HL-60 (cell line): ENCODE results near the gene ADAM22.

Experiments used
- CTCF ChIP-seq: IDR thresholded peaks from one replicate; pipeline ENCODE4 v1.5.1; 2011; ENCODE audit warnings: low read length, control low read depth, inconsistent platforms; ENCODE audit not compliant: insufficient read depth
- GABPA ChIP-seq: IDR thresholded peaks from 2 replicates; pipeline ENCODE4 v1.6.1; 2012; ENCODE audit warnings: low read depth
- POLR2AphosphoS5 ChIP-seq: IDR thresholded peaks from 2 replicates; pipeline ENCODE4 v1.6.1; 2012; ENCODE audit warnings: low read depth
- SPI1 ChIP-seq: IDR thresholded peaks from 2 replicates; pipeline ENCODE4 v1.6.1; 2012; ENCODE audit warnings: low read depth, mild to moderate bottlenecking, borderline replicate concordance
- TF ChIP-seq, protein P1 (sequence below): IDR thresholded peaks from 2 replicates; pipeline ENCODE4 v1.6.1; 2012; ENCODE audit warnings: low read depth; ENCODE audit not compliant: insufficient replicate concordance

DNA sequence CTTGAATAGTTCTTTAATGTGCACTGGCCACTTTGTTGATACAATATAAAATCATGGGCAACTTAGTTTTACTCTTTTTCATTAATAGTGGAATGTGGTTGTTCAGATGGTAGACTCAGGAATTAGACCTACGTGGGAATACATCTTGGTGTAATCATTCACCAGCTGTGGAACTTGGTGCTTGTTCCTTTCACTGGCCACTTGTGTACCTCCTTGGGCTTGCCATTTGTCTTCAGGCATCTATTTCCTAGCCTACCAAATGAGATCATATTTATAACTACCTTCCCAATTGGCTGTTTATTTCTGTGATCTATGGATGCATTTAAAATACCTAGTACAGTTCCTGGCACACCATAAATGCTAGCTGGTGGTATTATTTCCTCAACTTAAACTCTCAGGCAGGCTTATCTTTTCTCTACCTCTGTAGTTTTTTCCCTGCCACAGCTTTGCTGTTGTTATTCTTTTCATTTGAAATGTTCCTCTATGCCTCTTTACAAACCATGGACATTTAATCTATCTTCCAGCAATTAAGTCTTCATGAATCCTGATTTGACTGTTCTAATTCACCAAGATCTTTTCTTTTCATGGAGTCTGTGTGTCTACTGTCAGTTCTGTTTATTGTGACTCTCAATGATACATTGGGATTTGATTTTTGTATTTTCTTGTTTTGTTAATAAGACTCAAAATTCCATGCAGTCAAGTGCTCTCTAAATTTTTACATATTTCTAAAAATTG, 113.0 kb downstream of the ADAM22 start:
- TF ChIP-seq, protein P1, sequence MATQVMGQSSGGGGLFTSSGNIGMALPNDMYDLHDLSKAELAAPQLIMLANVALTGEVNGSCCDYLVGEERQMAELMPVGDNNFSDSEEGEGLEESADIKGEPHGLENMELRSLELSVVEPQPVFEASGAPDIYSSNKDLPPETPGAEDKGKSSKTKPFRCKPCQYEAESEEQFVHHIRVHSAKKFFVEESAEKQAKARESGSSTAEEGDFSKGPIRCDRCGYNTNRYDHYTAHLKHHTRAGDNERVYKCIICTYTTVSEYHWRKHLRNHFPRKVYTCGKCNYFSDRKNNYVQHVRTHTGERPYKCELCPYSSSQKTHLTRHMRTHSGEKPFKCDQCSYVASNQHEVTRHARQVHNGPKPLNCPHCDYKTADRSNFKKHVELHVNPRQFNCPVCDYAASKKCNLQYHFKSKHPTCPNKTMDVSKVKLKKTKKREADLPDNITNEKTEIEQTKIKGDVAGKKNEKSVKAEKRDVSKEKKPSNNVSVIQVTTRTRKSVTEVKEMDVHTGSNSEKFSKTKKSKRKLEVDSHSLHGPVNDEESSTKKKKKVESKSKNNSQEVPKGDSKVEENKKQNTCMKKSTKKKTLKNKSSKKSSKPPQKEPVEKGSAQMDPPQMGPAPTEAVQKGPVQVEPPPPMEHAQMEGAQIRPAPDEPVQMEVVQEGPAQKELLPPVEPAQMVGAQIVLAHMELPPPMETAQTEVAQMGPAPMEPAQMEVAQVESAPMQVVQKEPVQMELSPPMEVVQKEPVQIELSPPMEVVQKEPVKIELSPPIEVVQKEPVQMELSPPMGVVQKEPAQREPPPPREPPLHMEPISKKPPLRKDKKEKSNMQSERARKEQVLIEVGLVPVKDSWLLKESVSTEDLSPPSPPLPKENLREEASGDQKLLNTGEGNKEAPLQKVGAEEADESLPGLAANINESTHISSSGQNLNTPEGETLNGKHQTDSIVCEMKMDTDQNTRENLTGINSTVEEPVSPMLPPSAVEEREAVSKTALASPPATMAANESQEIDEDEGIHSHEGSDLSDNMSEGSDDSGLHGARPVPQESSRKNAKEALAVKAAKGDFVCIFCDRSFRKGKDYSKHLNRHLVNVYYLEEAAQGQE: no peak
- TF ChIP-seq CTCF: no peak
- TF ChIP-seq GABPA: no peak
- TF ChIP-seq POLR2AphosphoS5: no peak
- TF ChIP-seq SPI1: no peak
